ENCODE data around the gene CD5L. TPM values are rescaled to one million over a fixed set of nuclear protein-coding genes. Genes with fewer than 3 reads are reported as not detected.

CD5L gene
- total and polyA plus RNA-seq, 11 donors = 0.04 to 1.4 (median 0.54) TPM; not detected in 3

DNA sequence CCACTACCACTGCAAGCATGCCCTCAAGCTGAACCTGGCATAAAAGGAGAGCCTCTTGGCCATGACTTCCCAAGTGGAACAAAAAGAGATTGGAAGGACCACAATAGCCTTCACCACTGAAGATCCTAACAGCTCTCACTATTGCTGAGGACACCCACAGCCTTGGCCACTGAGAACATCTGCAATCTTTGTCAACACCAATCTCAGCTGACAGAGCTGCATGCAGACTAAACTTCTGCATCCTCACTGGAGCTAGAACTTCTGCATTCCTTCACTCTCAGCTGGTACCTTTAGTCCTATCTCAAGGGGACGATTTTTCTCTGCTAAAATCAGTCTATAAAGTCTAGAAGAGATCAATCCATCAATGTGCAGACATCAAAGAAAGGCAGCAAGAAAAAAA, 56.4 kb downstream of the CD5L start:
- DNase-seq = no peak
- TF ChIP-seq, protein P1, sequence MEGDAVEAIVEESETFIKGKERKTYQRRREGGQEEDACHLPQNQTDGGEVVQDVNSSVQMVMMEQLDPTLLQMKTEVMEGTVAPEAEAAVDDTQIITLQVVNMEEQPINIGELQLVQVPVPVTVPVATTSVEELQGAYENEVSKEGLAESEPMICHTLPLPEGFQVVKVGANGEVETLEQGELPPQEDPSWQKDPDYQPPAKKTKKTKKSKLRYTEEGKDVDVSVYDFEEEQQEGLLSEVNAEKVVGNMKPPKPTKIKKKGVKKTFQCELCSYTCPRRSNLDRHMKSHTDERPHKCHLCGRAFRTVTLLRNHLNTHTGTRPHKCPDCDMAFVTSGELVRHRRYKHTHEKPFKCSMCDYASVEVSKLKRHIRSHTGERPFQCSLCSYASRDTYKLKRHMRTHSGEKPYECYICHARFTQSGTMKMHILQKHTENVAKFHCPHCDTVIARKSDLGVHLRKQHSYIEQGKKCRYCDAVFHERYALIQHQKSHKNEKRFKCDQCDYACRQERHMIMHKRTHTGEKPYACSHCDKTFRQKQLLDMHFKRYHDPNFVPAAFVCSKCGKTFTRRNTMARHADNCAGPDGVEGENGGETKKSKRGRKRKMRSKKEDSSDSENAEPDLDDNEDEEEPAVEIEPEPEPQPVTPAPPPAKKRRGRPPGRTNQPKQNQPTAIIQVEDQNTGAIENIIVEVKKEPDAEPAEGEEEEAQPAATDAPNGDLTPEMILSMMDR (IDR thresholded peaks at IDR 0.05) = no peak
- no peak for TF ChIP-seq POLR2A (IDR thresholded peaks at IDR 0.05)

DNA sequence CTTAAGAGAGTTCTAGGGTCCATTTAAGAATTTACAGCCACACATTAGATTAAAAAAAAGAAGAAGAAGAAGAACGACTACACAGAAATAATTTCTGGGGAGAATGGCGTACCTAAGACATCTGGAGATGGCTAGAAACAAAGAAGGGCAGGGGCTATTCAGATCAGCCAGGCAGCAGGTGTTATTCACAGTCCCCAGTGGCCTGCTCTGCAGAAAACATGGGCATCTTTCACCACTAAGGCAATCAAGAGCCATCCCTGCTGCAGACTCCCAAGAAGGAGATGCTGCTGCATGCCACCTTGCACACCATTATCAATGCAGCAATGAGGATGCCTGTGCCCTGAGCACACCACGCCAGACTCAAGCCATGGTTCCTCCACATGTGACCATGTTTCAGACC, 56.8 kb downstream of the CD5L start:
- WGBS, 4 donors = 60 to 79% (median 71%) methylated on average over 3 of the region's 3 CpGs
- H3K9me3 ChIP-seq = peaks cover 0 to 2% (median 0%) of the 10 kb centered on the region in 12 donors
- no peak for DNase-seq
- peaks cover 0 to 9% (median 0%) of the 10 kb centered on the region in 12 donors for H3K4me1 ChIP-seq
- no peak for ATAC-seq
- intact Hi-C loops (cut with DNase I) = no loop called here
- no peak overlapping the region for H3K4me3 ChIP-seq
- H3K36me3 ChIP-seq = no peaks in the 10 kb centered on the region
- no peak overlapping the region for H3K27ac ChIP-seq
- H3K27me3 ChIP-seq = no peaks in the 10 kb centered on the region
- TF ChIP-seq, protein P1 (IDR thresholded peaks at IDR 0.05) = no peak
- no peak for TF ChIP-seq POLR2A (IDR thresholded peaks at IDR 0.05)

More for the DNA sequence above, 56.4 kb downstream of the CD5L start:
- Histone ChIP-seq H3K36me3 (no peaks in the 10 kb centered on the region), H3K9me3 (peaks cover 0 to 2% (median 0%) of the 10 kb centered on the region in 12 donors), H3K27me3 (no peaks in the 10 kb centered on the region), H3K4me1 (peaks cover 0 to 9% (median 0%) of the 10 kb centered on the region in 12 donors), H3K4me3 (no peak overlapping the region), H3K27ac (no peak overlapping the region)
- ATAC-seq = no peak
- 8 to 16% (median 9%) methylated on average over 1 of the region's 1 CpG for WGBS, 4 donors
- intact Hi-C loops (cut with DNase I) = no loop called here

DNA sequence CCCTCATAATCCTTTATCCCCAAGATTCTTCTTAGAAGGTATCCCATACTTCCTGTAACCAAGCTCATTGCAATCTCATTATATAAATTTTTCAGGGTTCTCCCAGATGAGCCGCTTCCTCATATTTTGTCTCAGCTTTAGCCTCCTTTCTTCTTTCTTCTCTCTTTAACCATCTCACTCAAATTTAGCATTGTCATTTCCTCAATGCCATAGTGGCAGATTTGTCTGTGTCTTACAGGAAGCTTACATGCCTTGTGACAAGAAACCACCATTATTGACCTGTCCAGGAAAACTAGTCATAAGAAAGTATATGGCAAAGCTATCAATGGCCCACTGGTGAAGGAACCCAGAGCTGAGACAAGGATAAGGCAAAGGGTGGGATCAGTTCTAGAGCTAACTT, 58.7 kb downstream of the CD5L start:
- no peaks in the 10 kb centered on the region for H3K36me3 ChIP-seq
- intact Hi-C loops (cut with DNase I) = no loop called here
- no peak for DNase-seq

DNA sequence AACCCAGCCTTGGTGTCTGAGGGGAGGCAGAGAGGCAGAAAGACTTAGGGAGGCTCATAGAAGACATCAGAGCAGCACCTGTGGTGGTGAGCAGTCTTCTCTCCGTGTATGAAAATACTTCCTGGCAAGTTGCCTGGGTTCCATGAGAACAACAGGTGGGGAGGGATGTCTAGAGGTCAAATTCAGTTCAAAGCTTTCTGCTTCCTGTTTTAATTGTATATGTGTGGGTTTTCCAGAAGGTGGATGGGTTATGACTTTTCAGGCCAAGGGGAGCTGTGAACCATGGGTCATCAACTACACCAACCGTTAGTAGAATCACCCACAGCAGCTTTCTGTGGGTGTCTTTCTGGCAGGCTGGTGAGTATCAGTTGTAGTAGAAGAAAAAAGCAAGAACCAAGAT, 60.6 kb downstream of the CD5L start:
- Histone ChIP-seq H3K4me3 (no peak overlapping the region), H3K9me3 (no peaks in the 10 kb centered on the region), H3K27ac (no peak overlapping the region), H3K27me3 (no peaks in the 10 kb centered on the region), H3K4me1 (peaks cover 0 to 9% (median 0%) of the 10 kb centered on the region in 12 donors), H3K36me3 (no peaks in the 10 kb centered on the region)
- intact Hi-C loops (cut with DNase I) = no loop called here
- no peak for DNase-seq
- WGBS, 4 donors = 36 to 55% (median 52%) methylated on average over 2 of the region's 2 CpGs
- no peak for ATAC-seq
- TF ChIP-seq, protein P1 (IDR thresholded peaks at IDR 0.05) = no peak
- TF ChIP-seq POLR2A (IDR thresholded peaks at IDR 0.05) = no peak

More for the DNA sequence above, 58.7 kb downstream of the CD5L start:
- 78 to 98% (median 89%) methylated on average over 1 of the region's 1 CpG for WGBS, 4 donors
- ATAC-seq = no peak
- Histone ChIP-seq H3K27ac (peak overlapping the region in 1 of 12 donors; percentile 40), H3K9me3 (peaks cover 0 to 2% (median 0%) of the 10 kb centered on the region in 12 donors), H3K27me3 (no peaks in the 10 kb centered on the region), H3K4me1 (peaks cover 0 to 9% (median 0%) of the 10 kb centered on the region in 12 donors), H3K4me3 (no peak overlapping the region)
- TF ChIP-seq, protein P1 (IDR thresholded peaks at IDR 0.05) = no peak
- no peak for TF ChIP-seq POLR2A (IDR thresholded peaks at IDR 0.05)

Other genes with a start within 250 kb of the CD5L start
- not detected for gene FCRL4, start 243.7 kb downstream of the CD5L start, total RNA-seq
- not detected for gene FCRL4, start 243.7 kb downstream of the CD5L start, polyA plus RNA-seq
- gene FCRL3, start 141.0 kb downstream of the CD5L start, total RNA-seq = 1 to 10 TPM in 2 of 9 donors, under 1 TPM in 1, not detected in 6; 0.20 to 1.4 (median 1.0) TPM
- under 1 TPM in 1 of 2 donors, not detected in 1; 0.04 TPM for gene FCRL3, start 141.0 kb downstream of the CD5L start, polyA plus RNA-seq
- not detected for gene FCRL2, start 64.7 kb downstream of the CD5L start, total RNA-seq
- under 1 TPM in 1 of 2 donors, not detected in 1; 0.07 TPM for gene FCRL2, start 64.7 kb downstream of the CD5L start, polyA plus RNA-seq
- under 1 TPM in 1 of 9 donors, not detected in 8; 0.35 TPM for gene FCRL1, start 21.7 kb downstream of the CD5L start, total RNA-seq
- under 1 TPM in 1 of 2 donors, not detected in 1; 0.04 TPM for gene FCRL1, start 21.7 kb downstream of the CD5L start, polyA plus RNA-seq
- gene KIRREL1, start 151.8 kb upstream of the CD5L start, total RNA-seq = 10 to 100 TPM in 4 of 9 donors, 1 to 10 TPM in 5; 6.1 to 22.7 (median 8.2) TPM
- gene KIRREL1, start 151.8 kb upstream of the CD5L start, polyA plus RNA-seq = 1 to 10 TPM; 3.2 to 8.4 TPM

All from heart left ventricle (tissue), 16 donors.